GM23338 (cell line): ENCODE data around the gene PTPN13. TPM values are rescaled to one million over a fixed set of nuclear protein-coding genes. Genes with fewer than 3 reads are reported as not detected.

ENCODE experiments used
- CTCF ChIP-seq, 2 experiments: fragments of 200-600 bp in 1 of 2; sonication (generic) in 1 of 2; conservative IDR thresholded peaks; 2 replicates each; pipeline versions ENCODE4 v1.5.1 to v1.6.1; 2016 to 2017; ENCODE audit warnings: antibody characterized with exemption in 2 of 2, low read depth in 2 of 2, mild to moderate bottlenecking in 2 of 2, moderate library complexity in 1 of 2
- ZNF114 ChIP-seq: fragments of 250-450 bp; sonication (Bioruptor Pico); IDR thresholded peaks from 2 replicates; pipeline ENCODE4 v1.5.0; 2020; ENCODE audit warnings: mild to moderate bottlenecking, moderate library complexity
- ZNF462 ChIP-seq: fragments of 250-450 bp; sonication (Bioruptor Pico); IDR thresholded peaks from 2 replicates; pipeline ENCODE4 v1.5.0; 2020; ENCODE audit warnings: mild to moderate bottlenecking, moderate library complexity
- polyA plus RNA-seq: library from polyadenylated mRNA; unstranded; fragments of >200 nt; fragmentation: Nextera tagmentation; extraction: Ambion mirVana; gene quantifications from 2 replicates; pipeline ENCODE4 v1.2.1, GENCODE V29; 2016
- total RNA-seq: library from RNA; depleted of rRNA; stranded (reverse); fragments of >200 nt; shearing (Covaris generic); gene quantifications from 2 replicates; pipeline ENCODE4 v1.2.3, GENCODE V29; 2014
- TF ChIP-seq, protein P1 (sequence below): IDR thresholded peaks from one replicate; pipeline ENCODE4 v1.6.1; 2018; ENCODE audit warnings: antibody characterized with exemption; ENCODE audit not compliant: unreplicated experiment

The PTPN13 gene
- total and polyA plus RNA-seq, 2 experiments from 2014 or later = 12.6 to 49.9 TPM

- TF ChIP-seq ZNF462 (CRISPR knock-in tag) (no peak), ZNF114 (CRISPR knock-in tag) (no peak), CTCF (conservative IDR thresholded peaks at IDR 0.05; ENCODE audit: low read depth in 2 of 2) (no peak)
- TF ChIP-seq, protein P1, sequence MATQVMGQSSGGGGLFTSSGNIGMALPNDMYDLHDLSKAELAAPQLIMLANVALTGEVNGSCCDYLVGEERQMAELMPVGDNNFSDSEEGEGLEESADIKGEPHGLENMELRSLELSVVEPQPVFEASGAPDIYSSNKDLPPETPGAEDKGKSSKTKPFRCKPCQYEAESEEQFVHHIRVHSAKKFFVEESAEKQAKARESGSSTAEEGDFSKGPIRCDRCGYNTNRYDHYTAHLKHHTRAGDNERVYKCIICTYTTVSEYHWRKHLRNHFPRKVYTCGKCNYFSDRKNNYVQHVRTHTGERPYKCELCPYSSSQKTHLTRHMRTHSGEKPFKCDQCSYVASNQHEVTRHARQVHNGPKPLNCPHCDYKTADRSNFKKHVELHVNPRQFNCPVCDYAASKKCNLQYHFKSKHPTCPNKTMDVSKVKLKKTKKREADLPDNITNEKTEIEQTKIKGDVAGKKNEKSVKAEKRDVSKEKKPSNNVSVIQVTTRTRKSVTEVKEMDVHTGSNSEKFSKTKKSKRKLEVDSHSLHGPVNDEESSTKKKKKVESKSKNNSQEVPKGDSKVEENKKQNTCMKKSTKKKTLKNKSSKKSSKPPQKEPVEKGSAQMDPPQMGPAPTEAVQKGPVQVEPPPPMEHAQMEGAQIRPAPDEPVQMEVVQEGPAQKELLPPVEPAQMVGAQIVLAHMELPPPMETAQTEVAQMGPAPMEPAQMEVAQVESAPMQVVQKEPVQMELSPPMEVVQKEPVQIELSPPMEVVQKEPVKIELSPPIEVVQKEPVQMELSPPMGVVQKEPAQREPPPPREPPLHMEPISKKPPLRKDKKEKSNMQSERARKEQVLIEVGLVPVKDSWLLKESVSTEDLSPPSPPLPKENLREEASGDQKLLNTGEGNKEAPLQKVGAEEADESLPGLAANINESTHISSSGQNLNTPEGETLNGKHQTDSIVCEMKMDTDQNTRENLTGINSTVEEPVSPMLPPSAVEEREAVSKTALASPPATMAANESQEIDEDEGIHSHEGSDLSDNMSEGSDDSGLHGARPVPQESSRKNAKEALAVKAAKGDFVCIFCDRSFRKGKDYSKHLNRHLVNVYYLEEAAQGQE = no peak
Observed at GRCh38 chr4:86840858-86841257, 246.7 kb downstream of the PTPN13 start (continued).
